ENCODE measurements around the gene MINK1. TPM values are rescaled to one million over a fixed set of nuclear protein-coding genes. Genes with fewer than 3 reads are reported as not detected.
A peak's percentile ranks its signal among the peaks of the same experiment; 100 is the strongest.

MINK1 gene
- total RNA-seq, 1 donor from 2014 or later, result 58.4 TPM

DNA sequence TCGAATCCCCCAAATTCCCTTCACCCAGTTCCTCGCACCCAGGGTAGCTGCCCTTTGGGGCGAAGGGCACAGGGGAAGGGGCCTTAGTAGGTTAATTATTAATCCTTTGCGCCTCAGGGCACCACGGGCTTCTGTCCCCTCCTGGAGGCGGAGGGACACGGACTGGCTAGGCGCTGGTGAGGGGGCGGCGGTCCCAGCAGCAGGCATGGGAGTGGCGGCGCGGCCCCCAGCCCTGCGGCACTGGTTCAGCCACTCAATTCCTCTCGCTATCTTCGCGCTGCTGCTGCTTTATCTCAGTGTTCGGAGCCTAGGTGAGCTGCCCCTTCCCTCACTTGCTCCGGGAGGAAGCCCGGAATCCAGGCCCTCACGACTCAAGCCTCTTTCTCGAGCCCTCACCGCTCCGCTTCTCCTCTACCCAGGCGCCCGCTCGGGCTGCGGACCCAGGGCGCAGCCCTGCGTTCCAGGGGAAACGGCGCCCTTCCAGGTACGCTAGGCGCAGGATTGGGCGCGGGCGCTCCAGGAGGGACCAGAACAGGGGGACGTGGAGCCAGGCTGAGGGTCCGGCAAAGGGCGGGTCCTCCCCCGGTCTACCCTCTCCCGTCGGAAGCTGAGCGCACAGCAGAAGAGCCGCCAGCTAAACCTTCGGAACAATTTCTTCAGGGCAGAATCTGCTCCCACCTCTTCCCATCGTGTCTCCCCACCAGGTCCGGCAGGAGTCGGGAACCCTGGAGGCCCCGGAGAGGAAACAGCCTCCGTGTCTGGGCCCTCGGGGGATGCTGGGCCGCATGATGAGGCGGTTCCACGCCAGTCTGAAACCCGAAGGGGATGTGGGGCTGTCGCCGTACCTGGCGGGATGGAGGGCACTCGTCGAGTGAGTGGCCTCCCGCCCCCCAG is 44.1 kb upstream of the MINK1 start, which contains the start of gene GLTPD2:
TSS of gene GLTPD2 (plus strand) at position 158 of the 894 bp plus-strand sequence. CDS start at position 206, 48 bp downstream.
- peak within 1 kb of the TSS; percentile 77 for H3K4me3 ChIP-seq (ENCODE audit: low read depth, low read length)
- DNase-seq (ENCODE audit: low read depth) (no peak), FAIRE-seq (no peak)
- peaks cover 4% of the 10 kb centered on the region for H3K27me3 ChIP-seq (ENCODE audit: control insufficient read depth, insufficient read depth, low read length)
- H3K36me3 ChIP-seq (ENCODE audit: control insufficient read depth, insufficient read depth, low read length), result no peaks in the 10 kb centered on the region
- TF ChIP-seq CTCF (IDR thresholded peaks at IDR 0.05; ENCODE audit: insufficient read depth, low read length, severe bottlenecking), result no peak

DNA sequence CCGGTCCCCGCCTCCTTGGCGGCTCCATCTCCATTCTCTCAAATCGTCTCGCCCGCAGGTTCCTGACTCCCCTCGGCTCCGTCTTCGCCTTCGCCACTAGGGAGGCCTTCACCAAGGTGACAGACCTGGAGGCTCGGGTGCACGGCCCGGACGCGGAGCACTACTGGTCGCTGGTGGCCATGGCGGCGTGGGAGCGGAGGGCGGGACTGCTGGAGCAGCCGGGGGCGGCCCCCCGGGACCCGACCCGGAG is 43.5 kb upstream of the MINK1 start:
- Histone ChIP-seq H3K27me3 (ENCODE audit: control insufficient read depth, insufficient read depth, low read length) (peaks cover 3% of the 10 kb centered on the region), H3K4me3 (ENCODE audit: low read depth, low read length) (peak overlapping the region; percentile 77), H3K36me3 (ENCODE audit: control insufficient read depth, insufficient read depth, low read length) (no peaks in the 10 kb centered on the region)
- FAIRE-seq, result no peak
- no peak for DNase-seq (ENCODE audit: low read depth)
- TF ChIP-seq CTCF (IDR thresholded peaks at IDR 0.05; ENCODE audit: insufficient read depth, low read length, severe bottlenecking), result no peak

DNA sequence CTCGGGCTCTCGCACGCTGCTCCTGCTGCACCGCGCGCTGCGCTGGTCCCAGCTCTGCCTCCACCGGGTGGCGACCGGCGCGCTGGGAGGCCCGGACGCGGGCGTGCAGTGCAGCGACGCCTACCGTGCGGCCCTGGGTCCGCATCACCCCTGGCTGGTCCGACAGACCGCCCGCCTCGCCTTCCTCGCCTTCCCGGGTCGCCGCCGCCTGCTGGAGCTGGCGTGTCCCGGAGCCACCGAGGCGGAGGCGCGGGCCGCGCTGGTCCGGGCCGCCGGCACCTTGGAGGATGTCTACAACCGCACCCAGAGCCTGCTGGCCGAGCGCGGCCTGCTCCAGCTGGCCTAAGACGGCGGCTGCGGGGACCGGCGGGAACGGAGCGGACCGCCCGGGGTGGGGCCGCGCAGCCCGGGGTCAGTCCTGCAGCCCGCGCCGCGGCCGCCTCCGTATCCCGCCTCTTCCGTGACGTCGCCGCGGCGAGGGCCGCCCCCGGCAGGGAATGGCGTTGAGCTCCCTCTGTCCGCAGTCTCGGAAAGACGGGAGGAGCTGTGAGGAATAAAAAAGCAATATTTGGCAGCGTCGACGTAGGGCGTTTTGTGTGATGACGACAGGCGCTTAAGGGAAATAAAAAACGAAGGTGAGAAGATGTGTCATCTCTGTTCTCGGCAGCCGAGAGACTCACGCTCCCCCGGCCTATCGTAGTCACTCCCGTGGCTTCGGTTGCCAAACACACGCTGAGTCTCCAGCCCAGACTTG is 43.0 kb upstream of the MINK1 start:
- Histone ChIP-seq H3K27me3 (ENCODE audit: control insufficient read depth, insufficient read depth, low read length) (peaks cover 3% of the 10 kb centered on the region), H3K36me3 (ENCODE audit: control insufficient read depth, insufficient read depth, low read length) (no peaks in the 10 kb centered on the region), H3K4me3 (ENCODE audit: low read depth, low read length) (peak overlapping the region; percentile 77)
- TF ChIP-seq CTCF (IDR thresholded peaks at IDR 0.05; ENCODE audit: insufficient read depth, low read length, severe bottlenecking), result peak; percentile 84
- peak; percentile 98 for DNase-seq (ENCODE audit: low read depth)
- peak; percentile 93 for FAIRE-seq

GRCh38 chr17:4790705-4791088 is 42.4 kb upstream of the MINK1 start:
- TF ChIP-seq CTCF (IDR thresholded peaks at IDR 0.05; ENCODE audit: insufficient read depth, low read length, severe bottlenecking), result no peak
- no peak for FAIRE-seq
- Histone ChIP-seq H3K36me3 (ENCODE audit: control insufficient read depth, insufficient read depth, low read length) (no peaks in the 10 kb centered on the region), H3K27me3 (ENCODE audit: control insufficient read depth, insufficient read depth, low read length) (no peaks in the 10 kb centered on the region), H3K4me3 (ENCODE audit: low read depth, low read length) (peak overlapping the region; percentile 77)
- DNase-seq (ENCODE audit: low read depth), result no peak

GRCh38 chr17:4795168-4795567 is 38.0 kb upstream of the MINK1 start:
- no peak overlapping the region for H3K4me3 ChIP-seq (ENCODE audit: low read depth, low read length)

More at GRCh38 chr17:4795168-4795567, 38.0 kb upstream of the MINK1 start:
- no peak for DNase-seq (ENCODE audit: low read depth)
- FAIRE-seq, result no peak
- TF ChIP-seq CTCF (IDR thresholded peaks at IDR 0.05; ENCODE audit: insufficient read depth, low read length, severe bottlenecking), result no peak
- H3K27me3 ChIP-seq (ENCODE audit: control insufficient read depth, insufficient read depth, low read length), result no peaks in the 10 kb centered on the region
- peaks cover 11% of the 10 kb centered on the region for H3K36me3 ChIP-seq (ENCODE audit: control insufficient read depth, insufficient read depth, low read length)
